GM12801 (cell line): ENCODE results near the gene ZNF714.

Experiments
- CTCF ChIP-seq: IDR thresholded peaks from one replicate; pipeline ENCODE4 v1.5.1; 2011; ENCODE audit warnings: control low read depth; ENCODE audit not compliant: insufficient read length; ENCODE audit errors: extremely low read depth

Gene ZNF714

GRCh38 chr19:21087871-21088270 is 5.9 kb downstream of the ZNF714 start:
- TF ChIP-seq CTCF = no peak

- no peak for TF ChIP-seq CTCF
These were observed 10.1 kb downstream of the ZNF714 start for GRCh38 chr19:21092109-21092508.

- no peak for TF ChIP-seq CTCF
These were observed 12.5 kb downstream of the ZNF714 start for GRCh38 chr19:21094347-21095025.

GRCh38 chr19:21098291-21098690 is 16.3 kb downstream of the ZNF714 start:
- TF ChIP-seq CTCF = no peak

- no peak for TF ChIP-seq CTCF
These were observed 19.7 kb downstream of the ZNF714 start for GRCh38 chr19:21101521-21102242.

GRCh38 chr19:21109116-21109515 is 27.1 kb downstream of the ZNF714 start:
- no peak for TF ChIP-seq CTCF

- no peak for TF ChIP-seq CTCF
These were observed 28.2 kb downstream of the ZNF714 start for GRCh38 chr19:21110183-21110582.
